ENCODE measurements around the gene CCDC142. TPM values are rescaled to one million over a fixed set of nuclear protein-coding genes. Genes with fewer than 3 reads are reported as not detected.

CCDC142 gene
- total RNA-seq, 1 experiment from 2014 or later = 14.0 TPM

- 0 out of 2 replicates have a peak, but pooled peaks have one; percentile 33 for TF ChIP-seq ZNF512 (CRISPR knock-in tag; IDR thresholded peaks at IDR 0.05; ENCODE audit: borderline replicate concordance)
These were observed 31.0 kb upstream of the CCDC142 start (continued) for GRCh38 chr2:74513605-74514367.

GRCh38 chr2:74512744-74513604 lies 30.2 kb upstream of the CCDC142 start:
- Mint-ChIP-seq H3K4me3 (peak overlapping the region; percentile 65), H3K36me3 (peaks cover 9% of the 10 kb centered on the region), H3K4me1 (peaks cover 23% of the 10 kb centered on the region), H3K9me3 (peaks cover 8% of the 10 kb centered on the region), H3K27ac (no peak overlapping the region), H3K27me3 (ENCODE audit: low read depth) (peaks cover 99% of the 10 kb centered on the region)
- ChIA-PET CTCF (interaction anchor here (1.2 to 2.3 kb wide), 2 partner anchors 9 to 30 kb away, joined by 6 to 8 read pairs; partner anchors contain the start of genes CCDC142 and TTC31), POLR2A (interaction anchor here (0.9 kb wide), 1 partner anchor 40 kb away, joined by 3 read pairs; no protein-coding TSS in a partner anchor)
- no peak for ATAC-seq
- no peak for DNase-seq (ENCODE audit: low spot score)
- TF ChIP-seq ZNF281 (CRISPR knock-in tag; IDR thresholded peaks at IDR 0.05) (no peak), STAT6 (CRISPR knock-in tag; conservative IDR thresholded peaks at IDR 0.05; ENCODE audit: low read depth) (no peak), ZNF423 (CRISPR knock-in tag; IDR thresholded peaks at IDR 0.05) (no peak), SMAD3 (CRISPR knock-in tag; IDR thresholded peaks at IDR 0.05; ENCODE audit: borderline replicate concordance) (no peak), JUN (CRISPR knock-in tag; IDR thresholded peaks at IDR 0.05) (no peak), SOX15 (CRISPR knock-in tag; IDR thresholded peaks at IDR 0.05) (no peak), ATF1 (CRISPR knock-in tag; IDR thresholded peaks at IDR 0.05) (no peak), E2F1 (CRISPR knock-in tag; IDR thresholded peaks at IDR 0.05) (no peak), ZBTB43 (CRISPR knock-in tag; IDR thresholded peaks at IDR 0.05) (no peak), EMX1 (CRISPR knock-in tag; IDR thresholded peaks at IDR 0.05) (no peak), NR1H2 (CRISPR knock-in tag; IDR thresholded peaks at IDR 0.05) (no peak), HMGA2 (CRISPR knock-in tag; IDR thresholded peaks at IDR 0.05) (no peak), AFF4 (CRISPR knock-in tag; IDR thresholded peaks at IDR 0.05; ENCODE audit: borderline replicate concordance) (no peak), USF1 (CRISPR knock-in tag; IDR thresholded peaks at IDR 0.05) (no peak), ZMAT4 (CRISPR knock-in tag; IDR thresholded peaks at IDR 0.05) (no peak)
